Left cardiac atrium (tissue), 4 donors: ENCODE data around the gene PICK1. TPM values are rescaled to one million over a fixed set of nuclear protein-coding genes. Genes with fewer than 3 reads are reported as not detected.
A peak's percentile ranks its signal among the peaks of the same experiment; 100 is the strongest.

ENCODE experiments used
- ATAC-seq, 2 donors: fragments of 200-7000 bp; cut with Tn5 transposase; one replicate each; pipeline ENCODE4 v1.9.1; 2020; ENCODE audit warnings: mild to moderate bottlenecking in 2 of 2, moderate library complexity in 2 of 2
- DNase-seq: peaks from one replicate; pipeline ENCODE4 v3.0.0-alpha.2; 2020
- intact Hi-C, 2 donors: fragments of 100-400 bp; cut with DNase I; formaldehyde crosslinking; loops; one replicate each; pipeline versions ENCODE4 v1.14.1 to v1.15.1; 2022 to 2023
- total RNA-seq, 2 donors: library from RNA; stranded (reverse); fragmentation: NEBNext Ultra II Directional; extraction: Animal tissue kit (Norgen Biotek cat#: 25700); gene quantifications; one replicate each; pipeline ENCODE4 v1.2.1, GENCODE V29; 2021
- donor health status: DM: no; HTN: yes; CAD: no.
- donor health status: DM: no; HTN: yes; CAD: no; lungs with severe emphysema.
- donor health status: DM: yes; HTN: yes; CAD: no.
- donor health status: Dilated cardiomyopathy.

Gene PICK1
- total RNA-seq, 2 donors from 2014 or later, result 19.4 to 21.0 TPM

DNA sequence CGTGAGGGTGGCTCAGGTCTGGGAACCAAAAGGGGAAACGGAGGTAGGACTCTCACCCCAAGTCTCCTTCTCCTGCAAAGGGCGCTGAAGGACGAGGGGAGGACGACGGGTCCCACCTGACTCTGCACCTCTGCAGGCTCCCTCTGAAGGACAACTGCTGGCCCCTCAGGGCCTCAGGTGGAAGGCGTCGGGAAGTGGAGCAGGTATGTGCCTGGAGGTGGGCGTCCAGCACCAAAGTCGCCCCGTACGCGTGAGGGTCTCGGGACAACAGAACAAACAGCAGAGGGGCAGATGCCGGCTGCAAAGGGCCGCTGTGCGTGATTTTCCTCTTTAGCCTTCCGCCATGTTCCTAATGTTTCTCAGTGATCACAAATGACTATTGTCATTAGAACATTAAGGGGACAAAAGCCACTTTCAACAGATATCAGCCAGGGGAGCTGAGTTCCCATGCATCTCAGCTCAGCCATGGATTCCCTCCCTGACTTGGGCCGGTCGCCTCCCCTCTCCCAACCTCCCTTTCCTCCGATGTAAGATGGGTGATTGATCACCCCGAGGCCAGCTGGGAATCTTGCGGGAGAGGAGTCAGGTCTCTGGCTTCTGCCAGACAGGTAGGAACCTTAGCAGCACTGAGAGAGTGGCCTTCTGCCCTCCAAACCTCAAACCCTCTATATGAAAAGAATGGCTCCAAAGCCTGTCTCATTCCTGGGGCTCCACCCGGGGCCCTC is 25.9 kb downstream of the PICK1 start:
- DNase-seq (no peak), ATAC-seq (no peak)
- intact Hi-C loops, result no loop called here

DNA sequence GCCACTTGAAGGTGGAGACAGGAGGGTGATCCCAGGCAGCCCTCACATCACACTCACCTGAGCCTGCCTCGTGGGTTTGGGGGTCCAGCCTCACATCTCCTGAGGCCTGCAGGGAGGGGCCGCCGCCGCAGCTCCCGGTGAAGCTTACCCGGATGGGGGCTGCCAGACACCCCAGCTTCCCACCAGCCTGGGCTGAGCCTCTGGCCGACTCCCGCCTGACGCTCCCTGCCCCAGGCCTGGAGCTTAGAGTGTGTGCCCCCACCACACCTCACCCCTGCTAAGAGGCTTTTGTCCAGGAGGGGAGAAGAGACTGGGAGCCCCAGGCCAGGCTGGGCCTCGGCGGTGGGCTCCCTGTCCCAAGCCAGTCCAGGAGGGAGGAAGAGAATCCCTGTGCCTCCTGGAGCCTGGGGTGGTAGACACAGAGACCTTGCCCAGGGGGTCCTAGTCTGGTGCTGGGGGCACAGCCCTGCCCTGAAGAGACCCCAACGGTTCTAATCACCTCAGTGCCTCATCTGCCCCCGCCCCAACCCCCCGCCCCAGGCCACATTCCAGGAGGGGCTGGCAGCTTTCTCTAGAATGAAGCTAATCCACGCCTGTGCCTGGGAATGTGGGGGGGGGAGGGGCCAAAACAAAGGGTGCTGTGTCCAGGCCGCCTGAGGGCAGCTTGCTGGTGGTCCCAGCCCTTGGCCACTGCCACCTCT is 26.9 kb downstream of the PICK1 start, which contains the start of gene SLC16A8:
SLC16A8 (minus strand) TSS at position 254 of the 701 bp plus-strand sequence. CDS start 1,311 bp downstream, outside the sequence.
- DNase-seq, result no peak
- intact Hi-C loops, result no loop called here
- no peak for ATAC-seq

DNA sequence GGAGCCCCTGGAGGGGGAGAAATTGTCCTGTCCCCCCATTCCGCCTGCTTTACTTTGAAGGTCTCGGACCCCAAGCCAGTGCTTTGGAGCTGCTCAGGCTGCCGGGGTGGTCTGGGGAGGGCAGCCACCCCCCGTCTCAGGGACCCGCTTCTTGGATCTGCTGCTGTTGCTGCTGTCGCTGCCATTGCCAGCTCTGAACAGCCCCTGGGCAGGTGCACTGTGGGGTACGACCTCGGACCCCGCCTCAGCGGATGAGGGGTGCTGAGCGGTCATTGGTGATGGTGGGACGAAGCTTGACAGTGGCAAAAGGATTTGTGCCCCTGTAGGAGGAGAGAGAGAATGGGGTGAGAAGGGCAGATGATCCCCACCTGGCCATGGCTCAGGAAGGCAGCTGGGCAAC is 27.9 kb downstream of the PICK1 start:
- no peak for DNase-seq
- ATAC-seq, result no peak
- intact Hi-C loops, result no loop called here

DNA sequence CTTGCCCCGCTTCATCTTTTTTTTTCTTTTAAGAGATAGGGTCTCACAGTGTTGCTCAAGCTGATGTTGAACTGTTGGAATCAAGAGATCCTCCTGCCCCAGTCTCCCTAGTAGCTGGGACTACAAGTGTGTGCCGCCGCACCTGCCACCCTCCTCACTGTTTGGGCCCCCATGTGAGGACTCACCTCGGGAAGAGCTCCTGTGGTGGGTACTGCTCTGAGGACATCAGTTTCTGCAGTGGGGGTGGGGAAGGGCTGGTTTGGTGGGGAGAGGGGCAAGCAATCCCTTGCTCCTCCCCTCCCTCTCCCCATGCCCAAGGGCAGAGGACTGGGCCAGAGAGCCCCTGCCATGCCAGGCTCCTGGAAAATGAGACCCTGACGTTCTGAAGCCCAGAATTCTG is 28.3 kb downstream of the PICK1 start:
- intact Hi-C loops, result no loop called here
- no peak for ATAC-seq
- no peak for DNase-seq

DNA sequence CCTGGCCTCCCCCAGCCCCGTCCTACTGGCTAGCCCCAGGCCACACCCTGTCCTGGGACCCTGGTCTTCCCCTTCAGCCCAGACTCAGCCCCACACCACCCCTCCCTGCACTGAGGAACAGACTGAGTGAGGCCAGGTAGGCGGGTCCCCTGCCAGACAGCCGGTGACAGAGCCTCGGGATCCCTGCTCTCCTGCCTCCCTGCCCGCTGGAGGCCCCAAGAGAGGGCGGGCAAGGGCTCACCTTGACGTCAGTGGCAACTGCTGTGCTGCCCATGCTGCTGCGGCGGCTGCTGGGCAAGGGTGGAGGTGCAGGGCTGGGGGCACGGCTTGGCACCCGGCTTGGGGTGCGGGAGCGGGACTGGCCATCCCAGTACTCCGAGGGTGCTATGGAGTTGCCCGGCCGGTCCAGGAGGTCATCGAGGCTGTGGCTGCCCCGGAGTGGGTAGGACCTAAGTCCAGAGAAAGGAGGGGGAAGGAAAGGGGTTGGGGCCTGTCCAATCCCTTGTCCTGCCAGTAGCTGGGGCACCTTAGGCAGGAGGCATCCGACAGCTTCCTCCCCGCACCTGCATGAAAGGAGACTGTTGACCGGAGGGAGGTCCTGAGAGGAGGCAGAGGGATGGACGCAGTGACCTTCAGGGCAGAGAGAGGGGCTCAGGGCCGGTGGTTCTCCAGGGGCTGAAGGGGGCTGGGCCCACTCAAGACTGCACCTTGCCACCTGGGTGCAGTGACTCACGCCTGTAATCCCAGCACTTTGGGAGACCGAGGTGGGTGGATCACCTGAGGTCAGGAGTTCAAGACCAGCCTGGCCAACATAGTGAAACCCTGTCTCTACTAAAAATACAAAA is 29.0 kb downstream of the PICK1 start:
- DNase-seq (no peak), ATAC-seq (no peak)
- intact Hi-C loops, result no loop called here

DNA sequence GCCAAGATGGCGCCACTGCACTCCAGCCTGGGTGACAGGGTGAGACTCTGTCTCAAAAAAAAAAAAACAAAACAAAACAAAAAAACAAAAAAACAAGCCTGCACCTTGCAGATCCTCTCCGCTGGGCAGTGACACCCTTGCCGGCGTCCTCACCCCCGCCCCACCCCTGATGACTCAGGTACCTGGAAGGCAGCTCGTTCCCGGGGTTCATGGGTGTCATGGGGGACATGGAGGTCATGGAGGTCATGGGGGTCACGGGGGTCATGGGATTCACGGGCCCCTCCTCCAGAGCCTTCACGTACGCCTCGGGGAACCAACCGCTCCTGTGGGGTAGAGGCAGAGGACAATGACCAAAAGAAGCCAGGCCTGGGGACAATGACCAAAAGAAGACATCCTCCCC is 29.7 kb downstream of the PICK1 start:
- intact Hi-C loops, result no loop called here
- DNase-seq, result no peak
- no peak for ATAC-seq

DNA sequence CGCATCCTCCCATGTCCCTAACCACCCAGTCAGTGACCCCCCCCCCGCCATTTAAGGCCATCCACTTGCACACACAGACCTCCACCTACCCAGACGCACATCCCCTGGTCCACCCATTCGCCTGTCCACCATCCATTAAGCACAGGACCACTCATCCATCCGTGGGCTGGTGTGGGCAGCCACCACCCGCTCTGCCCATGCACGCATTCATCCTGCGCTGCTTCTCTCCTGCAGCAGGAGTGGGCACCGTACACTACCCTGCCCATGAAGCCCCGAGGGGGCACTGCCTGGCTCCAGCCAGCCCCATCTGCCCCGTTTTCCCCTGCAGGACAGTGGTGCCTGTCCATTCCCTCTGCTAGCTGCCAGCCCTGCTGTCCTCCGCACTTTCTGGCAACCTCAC is 30.7 kb downstream of the PICK1 start:
- intact Hi-C loops, result no loop called here
- ATAC-seq (no peak), DNase-seq (no peak)

DNA sequence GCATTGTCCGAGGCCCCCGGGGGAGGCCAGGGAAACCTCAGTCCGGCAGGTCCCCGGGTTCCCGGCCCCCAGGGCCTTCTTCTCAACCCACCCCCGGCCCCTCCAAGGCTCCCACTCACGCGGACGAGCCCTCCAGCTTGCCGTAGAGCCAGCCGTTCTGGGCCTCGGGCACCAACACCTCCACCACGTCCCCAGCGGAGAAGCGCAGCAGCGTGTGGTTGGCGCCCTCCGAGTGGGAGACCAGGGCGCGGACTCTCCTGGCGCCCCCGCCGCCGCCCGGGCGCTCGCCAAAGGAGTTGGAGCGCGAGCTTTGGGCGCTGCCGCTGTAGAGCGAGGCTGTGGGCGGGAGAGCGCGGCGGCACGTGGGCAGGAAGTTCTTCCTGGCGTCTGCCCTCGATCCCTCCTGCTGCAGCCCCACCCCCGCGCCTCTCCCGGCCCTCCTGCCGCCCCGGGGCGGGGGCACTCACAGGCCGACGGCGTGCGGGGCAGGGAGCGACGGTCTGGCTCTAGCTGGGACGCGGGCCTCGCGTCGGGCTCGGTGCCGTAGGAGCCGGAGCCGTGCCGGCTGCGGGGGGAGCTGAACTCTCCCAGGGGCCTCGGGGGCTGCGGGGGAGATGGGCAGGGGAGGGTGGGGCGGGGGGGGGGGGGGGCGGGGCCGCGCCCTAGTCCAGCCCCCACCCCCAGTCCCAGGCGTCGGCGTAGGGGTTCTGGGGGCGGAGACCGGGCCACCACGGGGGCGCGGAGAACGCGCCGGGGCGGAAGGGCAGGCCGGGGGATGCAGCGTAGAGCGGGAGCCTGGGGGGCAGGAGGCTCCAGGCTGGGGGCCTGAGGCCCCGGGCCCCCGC is 31.6 kb downstream of the PICK1 start:
- intact Hi-C loops, result no loop called here
- no peak for DNase-seq
- peak; percentile 51 to 53 for ATAC-seq

DNA sequence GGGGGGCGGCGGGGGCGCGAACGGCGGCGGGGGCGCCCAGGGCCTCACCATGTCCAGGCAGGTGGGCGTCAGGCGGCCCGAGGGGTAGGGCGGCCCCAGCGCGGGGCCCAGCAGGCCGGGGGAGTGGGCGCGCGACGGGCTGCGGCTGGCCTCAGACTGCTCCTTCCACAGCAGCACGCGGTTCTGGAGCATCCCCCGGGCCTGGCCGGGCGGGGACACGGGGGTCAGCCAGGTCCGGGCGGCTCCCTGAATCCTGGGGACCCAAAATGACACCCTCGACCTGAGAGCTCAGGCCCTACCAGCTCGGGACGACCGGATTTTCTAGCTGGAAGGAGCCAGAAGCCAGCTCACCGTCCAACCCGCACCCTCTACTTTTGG is 32.3 kb downstream of the PICK1 start:
- DNase-seq, result peak; percentile 21
- peak; percentile 10 to 16 for ATAC-seq
- intact Hi-C loops, result no loop called here

DNA sequence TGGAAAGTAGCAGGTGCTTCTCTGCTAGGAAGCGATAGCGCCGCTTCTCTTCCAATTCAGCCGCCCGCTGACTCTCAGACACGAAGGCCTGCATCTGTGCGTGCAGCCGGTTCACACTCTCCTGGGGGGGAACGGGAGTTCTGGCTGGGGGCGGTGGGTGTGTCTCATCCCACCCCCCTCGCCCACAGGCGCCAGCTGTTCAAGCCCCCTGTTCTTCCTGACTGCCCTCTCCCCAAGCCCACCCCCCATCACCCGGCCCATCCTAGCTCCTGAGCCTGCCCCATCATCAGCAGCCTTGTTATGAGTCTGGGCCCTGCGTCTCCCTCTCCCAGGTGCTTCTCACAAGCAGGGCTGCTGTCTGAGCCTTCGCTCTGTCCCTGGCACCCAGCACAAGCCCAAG is 39.9 kb downstream of the PICK1 start:
- intact Hi-C loops, result loop anchor here in 1 of 2 donors (10.0 kb wide), 1 partner anchor 248 kb away; no protein-coding TSS in a partner anchor
- DNase-seq, result no peak
- no peak for ATAC-seq

DNA sequence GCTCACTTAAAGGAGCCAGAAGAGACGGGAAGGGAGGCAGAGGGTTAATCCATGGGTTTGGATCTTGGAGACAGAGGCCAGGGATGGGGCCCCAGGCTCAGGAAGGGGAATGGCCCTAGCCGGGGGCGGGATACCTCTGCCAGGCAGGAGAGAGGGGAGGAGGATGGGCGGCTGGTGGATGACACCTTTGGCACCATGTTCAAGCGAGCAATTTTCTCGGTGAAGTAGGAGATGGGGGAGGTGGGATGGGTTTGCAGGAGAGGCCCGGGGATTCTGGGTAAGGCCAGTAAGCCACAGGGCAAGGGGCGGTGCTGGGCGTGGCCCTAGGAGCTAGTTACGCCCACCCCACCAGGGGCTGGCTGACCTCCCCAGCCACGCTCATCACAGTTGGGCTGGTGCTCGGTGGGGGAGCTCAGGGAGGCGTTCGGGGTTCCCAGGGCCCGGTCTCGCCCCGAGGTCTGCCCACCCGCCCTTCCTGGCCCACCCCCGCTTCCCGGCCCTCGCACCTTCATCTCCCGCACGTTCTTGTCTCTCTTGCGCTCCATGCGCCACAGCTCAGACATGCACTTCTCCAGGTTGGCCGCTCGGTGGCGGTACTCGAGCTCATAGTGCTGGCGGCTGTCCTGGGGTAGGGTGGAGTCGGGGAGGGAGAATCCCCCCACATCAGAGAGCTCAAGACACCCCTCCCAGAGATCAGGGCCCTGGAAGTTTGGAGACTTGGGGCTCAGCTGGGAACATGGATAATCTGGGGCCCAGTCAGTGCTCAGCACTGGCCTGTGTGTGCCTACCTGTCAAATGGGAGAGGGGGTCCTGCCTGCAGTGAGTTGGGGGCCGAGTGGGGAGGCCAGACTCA is 40.6 kb downstream of the PICK1 start:
- DNase-seq, result no peak
- peak in 1 of 2 donors; percentile 42 for ATAC-seq
- intact Hi-C loops, result loop anchor here in 1 of 2 donors (10.0 kb wide), 1 partner anchor 247 kb away; no protein-coding TSS in a partner anchor

DNA sequence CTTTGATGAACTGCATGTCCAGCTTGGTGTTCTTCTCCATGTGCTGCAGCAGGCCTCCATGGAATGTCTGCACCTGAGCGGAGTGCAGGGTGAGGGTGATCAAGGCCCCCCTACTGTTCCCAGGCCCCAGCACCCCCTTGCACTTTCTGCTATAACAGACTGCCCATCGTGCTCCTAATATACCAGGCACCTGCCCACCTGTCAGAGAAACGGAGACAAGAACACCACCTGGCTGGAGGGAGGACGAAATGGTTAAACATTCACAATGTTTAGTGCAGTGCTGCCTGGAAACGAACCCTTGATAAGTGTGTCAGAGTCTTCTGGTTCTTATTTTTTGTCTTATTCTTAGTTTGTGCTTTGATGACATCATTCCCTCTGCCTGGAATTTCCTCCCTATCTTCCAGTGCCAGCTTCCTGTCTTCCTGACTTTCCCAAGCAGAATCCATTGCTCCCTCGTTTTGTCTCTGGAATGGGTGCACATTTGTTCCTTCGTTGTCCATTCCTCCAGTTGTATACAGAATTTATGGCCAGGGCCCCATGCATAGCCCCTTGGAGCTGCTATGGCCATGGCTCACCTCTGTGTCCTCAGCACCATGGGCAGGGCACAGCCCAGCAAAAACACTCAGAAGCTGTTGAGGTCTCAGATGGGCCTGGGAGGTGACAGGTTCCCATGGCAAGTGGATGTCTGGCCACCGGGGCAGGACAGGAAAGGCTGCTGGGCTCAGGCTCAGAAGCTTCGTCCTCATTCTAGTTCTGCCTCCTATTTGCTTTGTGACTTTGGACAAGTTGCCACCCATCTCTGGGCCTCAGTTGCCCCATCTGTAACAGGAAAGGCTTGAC is 41.4 kb downstream of the PICK1 start:
- DNase-seq (no peak), ATAC-seq (peak; percentile 58 to 59)
- intact Hi-C loops, result loop anchor here in 1 of 2 donors (10.0 kb wide), 1 partner anchor 246 kb away; no protein-coding TSS in a partner anchor

DNA sequence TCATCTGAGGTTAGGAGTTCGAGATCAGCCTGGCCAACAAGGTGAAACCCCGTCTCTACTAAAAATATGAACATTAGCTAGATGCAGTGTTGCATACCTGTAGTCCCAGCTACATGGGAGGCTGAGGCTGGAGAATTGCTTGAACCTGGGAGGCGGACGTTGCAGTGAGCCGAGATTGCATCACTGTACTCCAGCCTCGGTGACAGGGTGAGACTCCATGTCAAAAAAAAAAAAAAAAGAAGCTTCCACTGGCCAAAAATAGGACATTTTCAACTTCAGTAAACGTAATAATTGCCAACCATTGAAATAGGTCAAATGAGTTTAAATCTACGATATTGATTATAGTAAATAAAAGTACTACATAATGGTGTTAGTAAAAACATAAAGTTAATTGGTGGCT is 46.4 kb downstream of the PICK1 start:
- DNase-seq, result no peak
- no peak for ATAC-seq
- intact Hi-C loops, result loop anchor here in 1 of 2 donors (10.0 kb wide), 1 partner anchor 49 kb away; the partner anchor contains the start of gene PICK1

DNA sequence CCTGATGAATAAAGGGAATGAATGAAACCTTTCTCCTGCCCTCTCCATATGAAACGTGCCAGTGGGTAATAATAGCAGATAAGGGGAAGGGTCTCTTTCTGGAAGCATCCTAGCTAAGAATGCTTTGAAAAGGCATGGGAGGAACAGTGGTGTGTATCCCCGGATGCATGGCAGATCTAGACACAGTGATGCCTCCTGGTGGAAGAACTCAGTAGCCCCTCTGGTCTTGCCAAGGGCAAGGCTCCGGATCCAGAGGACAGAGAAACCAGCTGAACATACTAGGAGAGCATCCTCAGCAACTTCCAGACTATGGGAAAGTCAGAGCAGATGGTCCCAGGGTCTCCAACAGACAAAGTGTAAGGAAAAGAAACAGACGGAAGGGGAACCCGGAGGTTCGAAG is 46.9 kb downstream of the PICK1 start:
- intact Hi-C loops, result loop anchor here in 1 of 2 donors (10.0 kb wide), 1 partner anchor 49 kb away; the partner anchor contains the start of gene PICK1
- ATAC-seq, result no peak
- DNase-seq, result no peak

DNA sequence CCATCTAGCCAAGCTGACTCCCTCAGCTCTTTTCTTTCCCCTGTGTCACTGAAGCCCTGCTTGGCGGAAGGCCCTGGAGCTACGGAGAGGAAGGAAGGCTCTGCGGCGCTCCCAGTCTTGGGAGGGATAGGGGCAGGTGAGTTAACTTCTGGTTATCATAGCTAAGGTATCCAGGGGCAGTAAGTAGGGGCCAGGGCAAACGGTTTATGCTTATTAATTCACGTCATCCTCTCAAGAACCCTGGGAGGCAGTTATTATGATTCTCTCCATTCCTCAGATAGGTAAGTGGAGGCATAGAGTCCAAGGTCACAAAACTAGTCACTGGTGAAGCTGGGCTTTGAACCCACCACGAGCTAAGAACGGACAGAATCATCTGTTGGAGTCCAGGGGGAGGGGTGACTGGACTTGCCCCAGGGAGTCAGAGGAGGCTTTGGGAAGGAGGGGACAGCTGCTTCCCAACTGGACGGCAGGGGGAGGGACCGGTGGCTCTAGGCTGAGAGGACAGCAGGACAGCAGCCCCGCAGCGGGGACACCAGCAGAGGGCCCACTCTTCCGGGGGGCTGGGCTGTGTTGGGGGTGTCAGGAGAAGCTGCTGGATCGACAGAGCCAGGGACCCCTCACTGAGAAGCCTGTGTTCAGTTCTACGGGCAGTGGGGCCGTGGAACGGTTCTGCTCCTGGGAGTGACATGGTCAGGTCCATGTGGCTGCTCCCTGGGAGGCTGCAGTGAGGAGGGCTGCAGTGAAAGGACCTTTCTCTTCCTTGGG is 49.8 kb downstream of the PICK1 start:
- ATAC-seq, result no peak
- intact Hi-C loops, result loop anchor here in 1 of 2 donors (10.0 kb wide), 1 partner anchor 52 kb away; the partner anchor contains the start of gene PICK1

More for the DNA sequence above, 49.8 kb downstream of the PICK1 start:
- DNase-seq, result no peak
